Spinal cord (tissue), 10 donors: ENCODE measurements around the gene MYOCOS. TPM values are rescaled to one million over a fixed set of nuclear protein-coding genes. Genes with fewer than 3 reads are reported as not detected.
"Not testable (repeated sequence)": the region's sequence is repeated elsewhere in the genome, so short reads cannot be mapped to it uniquely, and the experiment has no call there.

Experiments used
- DNase-seq, 6 donors: peaks; one replicate each; pipeline versions ENCODE4 v3.0.0 to v3.0.0-alpha.2; 2013 to 2015; ENCODE audit warnings: low spot score in 6 of 6, low read depth in 4 of 6
- H3K27ac ChIP-seq: one replicate; pipeline ENCODE4 v1.5.1; 2013; ENCODE audit warnings: low read depth, low read length, control low read depth
- H3K27me3 ChIP-seq: one replicate; pipeline ENCODE4 v1.6.1; 2013; ENCODE audit warnings: low read length; ENCODE audit not compliant: control insufficient read depth, insufficient read depth
- H3K36me3 ChIP-seq: one replicate; pipeline ENCODE4 v1.6.1; 2013; ENCODE audit warnings: low read length; ENCODE audit not compliant: control insufficient read depth, insufficient read depth
- H3K4me1 ChIP-seq: one replicate; pipeline ENCODE4 v1.6.1; 2013; ENCODE audit warnings: low read length; ENCODE audit not compliant: control insufficient read depth, insufficient read depth
- H3K4me3 ChIP-seq: one replicate; pipeline ENCODE4 v1.5.1; 2013; ENCODE audit warnings: low read depth, low read length, control low read depth
- H3K9me3 ChIP-seq: one replicate; pipeline ENCODE4 v1.6.1; 2013; ENCODE audit warnings: low read length; ENCODE audit not compliant: control insufficient read depth, insufficient read depth
- WGBS: methylation state at CpG from one replicate; pipeline ENCODE4 v1.1.5; 2013; ENCODE audit warnings: missing lambda C conversion rate; ENCODE audit not compliant: insufficient coverage; 5-methylcytosine and 5-hydroxymethylcytosine counted together
- polyA plus RNA-seq, 2 donors: library from polyadenylated mRNA; unstranded; fragments of 120-200 nt; gene quantifications; one replicate each; pipeline ENCODE4 v1.2.1, GENCODE V29; 2013; ENCODE audit not compliant: insufficient read length in 2 of 2
- total RNA-seq, 2 donors: library from RNA; depleted of rRNA in 1 of 2; stranded (reverse); fragments of 120-200 nt in 1 of 2; fragments of >200 nt in 1 of 2; gene quantifications; one replicate each; pipeline versions ENCODE4 v1.2.3 to v1.2.4, GENCODE V29; 2013 to 2014
- donor health status: healthy.

Gene MYOCOS
- total and polyA plus RNA-seq, 4 donors: 0.27 TPM; not detected in 3

DNA sequence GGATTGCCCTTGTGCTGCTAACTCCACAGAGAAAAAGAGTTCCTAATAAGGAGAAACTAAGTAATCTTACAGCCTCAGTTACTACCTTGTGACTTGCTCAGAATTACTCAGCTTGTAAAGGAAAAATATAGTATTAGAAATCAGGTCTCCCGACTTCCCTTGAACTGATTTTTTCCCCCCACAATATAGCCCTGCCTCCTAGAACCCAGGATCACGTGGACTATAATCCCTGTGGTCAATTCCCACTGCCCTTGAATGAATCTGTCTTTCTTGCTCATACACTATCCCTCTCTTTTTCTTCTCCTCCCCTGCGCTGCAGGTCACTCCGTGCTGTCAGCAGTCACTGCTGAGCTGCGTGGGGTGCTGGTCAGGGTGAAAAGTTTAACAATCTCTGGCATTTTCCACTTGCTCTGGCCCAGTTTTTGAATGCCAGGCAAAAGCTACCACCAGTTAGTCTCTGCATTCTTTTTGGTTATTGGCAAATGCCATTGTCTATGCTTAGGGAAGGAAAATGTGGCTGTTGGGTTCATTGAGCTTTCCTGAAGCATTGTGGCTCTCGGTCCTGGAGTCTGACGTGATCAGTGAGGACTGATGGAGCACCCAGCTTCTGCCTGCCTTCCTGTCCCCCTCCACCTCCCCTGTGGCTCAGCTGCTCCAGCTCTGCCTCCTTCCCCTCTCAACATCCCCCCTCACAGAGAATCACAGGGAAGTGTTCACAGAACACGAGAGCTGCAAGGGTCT lies 32.3 kb downstream of the MYOCOS start:
- DNase-seq: no peak
- H3K27ac ChIP-seq: peak overlapping the region; percentile 85
- no peaks in the 10 kb centered on the region for H3K9me3 ChIP-seq
- no peaks in the 10 kb centered on the region for H3K27me3 ChIP-seq
- H3K36me3 ChIP-seq: no peaks in the 10 kb centered on the region
- H3K4me3 ChIP-seq: no peak overlapping the region
- peaks cover 28% of the 10 kb centered on the region for H3K4me1 ChIP-seq
- WGBS: 35% methylated on average over 5 of the region's 8 CpGs

DNA sequence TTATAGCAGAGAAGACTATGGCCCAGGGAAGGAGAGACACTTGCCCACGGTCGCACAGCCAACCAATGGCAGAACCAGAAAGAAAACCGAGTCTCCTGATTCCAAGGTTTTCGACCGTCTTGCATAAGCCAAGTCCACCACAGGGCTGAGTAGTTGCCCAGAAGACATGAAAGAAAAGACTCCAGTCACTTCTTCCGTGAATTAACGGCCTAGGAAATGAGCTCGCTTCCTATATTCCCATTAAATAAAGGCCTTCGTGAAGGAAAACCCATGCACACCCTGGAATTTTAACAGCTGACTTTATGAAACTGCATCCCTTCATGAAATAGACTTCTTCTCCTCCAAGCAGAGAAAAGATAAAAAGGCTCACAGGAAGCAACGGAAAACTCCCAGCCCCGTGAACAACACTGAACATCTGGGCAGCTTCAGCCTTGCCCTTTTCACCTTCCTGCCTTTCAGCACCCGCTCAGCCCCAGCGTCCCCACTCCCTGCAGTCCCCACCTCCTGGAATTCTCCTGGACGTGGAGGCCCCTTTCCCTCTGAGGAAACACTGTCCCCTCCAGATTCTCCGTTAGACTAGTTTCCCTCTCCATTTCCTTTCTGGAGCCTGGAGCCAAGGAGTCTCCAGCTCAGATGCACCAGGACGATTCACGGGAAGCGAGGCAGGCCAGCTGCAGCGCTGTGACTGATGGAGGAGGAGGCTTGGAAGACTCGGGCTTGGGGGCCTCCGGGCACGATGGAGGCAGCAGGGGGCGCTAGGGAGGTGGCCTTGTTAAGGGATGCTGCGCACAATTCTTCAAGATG lies 33.1 kb downstream of the MYOCOS start:
- H3K4me3 ChIP-seq: no peak overlapping the region
- H3K36me3 ChIP-seq: no peaks in the 10 kb centered on the region
- H3K9me3 ChIP-seq: no peaks in the 10 kb centered on the region
- 37% methylated on average over 23 of the region's 24 CpGs for WGBS
- H3K27me3 ChIP-seq: no peaks in the 10 kb centered on the region
- H3K27ac ChIP-seq: peak overlapping the region; percentile 85
- DNase-seq: peak in 3 of 6 donors; percentile 19 to 59 (median 54)
- H3K4me1 ChIP-seq: peaks cover 28% of the 10 kb centered on the region

DNA sequence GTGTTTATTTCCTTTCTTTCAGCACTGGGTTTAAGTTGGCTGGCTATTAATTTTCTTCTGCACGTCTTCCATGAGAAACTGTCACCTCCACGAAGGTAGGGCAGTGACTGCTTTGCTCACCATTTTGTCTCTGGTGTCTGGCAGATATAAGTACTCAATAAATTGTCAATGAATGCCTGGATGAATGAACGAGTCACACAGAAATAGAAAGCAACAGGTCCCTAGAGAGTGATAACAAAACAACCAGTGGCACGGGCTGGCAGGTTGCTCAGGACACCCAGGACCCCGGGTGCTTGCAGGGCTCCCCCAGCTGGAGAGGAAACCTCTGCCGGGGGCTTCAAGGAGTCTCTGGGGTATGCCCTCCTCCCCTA lies 33.7 kb downstream of the MYOCOS start:
- Histone ChIP-seq H3K4me3 (no peak overlapping the region), H3K36me3 (no peaks in the 10 kb centered on the region), H3K9me3 (no peaks in the 10 kb centered on the region), H3K27me3 (no peaks in the 10 kb centered on the region), H3K4me1 (peaks cover 28% of the 10 kb centered on the region), H3K27ac (peak overlapping the region; percentile 85)
- WGBS: 33% methylated on average over 3 of the region's 6 CpGs
- no peak for DNase-seq

DNA sequence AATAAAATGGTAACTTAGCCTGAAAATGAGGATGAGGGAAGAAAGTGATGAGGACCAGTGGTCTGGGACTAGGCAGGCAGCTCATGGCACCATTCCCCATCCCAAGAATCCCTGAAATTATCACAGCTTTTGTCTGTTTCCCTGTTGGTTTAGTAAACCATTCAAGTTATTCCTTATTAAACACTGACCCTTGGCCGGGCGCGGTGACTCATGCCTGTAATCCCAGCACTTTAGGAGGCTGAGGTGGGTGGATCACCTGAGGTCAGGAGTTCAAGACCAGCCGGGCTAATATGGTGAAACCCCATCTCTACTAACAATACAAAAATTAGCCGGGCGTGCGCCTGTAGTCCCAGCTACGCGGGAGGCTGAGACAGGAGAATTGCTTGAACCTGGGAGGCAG lies 34.2 kb downstream of the MYOCOS start:
- H3K4me3 ChIP-seq, H3K36me3 ChIP-seq, H3K9me3 ChIP-seq, DNase-seq, H3K27me3 ChIP-seq: not testable (repeated sequence)
- WGBS: 100% methylated on average over 2 of the region's 9 CpGs
- Histone ChIP-seq H3K4me1 (peaks cover 28% of the 10 kb centered on the region), H3K27ac (peak overlapping the region; percentile 85)

DNA sequence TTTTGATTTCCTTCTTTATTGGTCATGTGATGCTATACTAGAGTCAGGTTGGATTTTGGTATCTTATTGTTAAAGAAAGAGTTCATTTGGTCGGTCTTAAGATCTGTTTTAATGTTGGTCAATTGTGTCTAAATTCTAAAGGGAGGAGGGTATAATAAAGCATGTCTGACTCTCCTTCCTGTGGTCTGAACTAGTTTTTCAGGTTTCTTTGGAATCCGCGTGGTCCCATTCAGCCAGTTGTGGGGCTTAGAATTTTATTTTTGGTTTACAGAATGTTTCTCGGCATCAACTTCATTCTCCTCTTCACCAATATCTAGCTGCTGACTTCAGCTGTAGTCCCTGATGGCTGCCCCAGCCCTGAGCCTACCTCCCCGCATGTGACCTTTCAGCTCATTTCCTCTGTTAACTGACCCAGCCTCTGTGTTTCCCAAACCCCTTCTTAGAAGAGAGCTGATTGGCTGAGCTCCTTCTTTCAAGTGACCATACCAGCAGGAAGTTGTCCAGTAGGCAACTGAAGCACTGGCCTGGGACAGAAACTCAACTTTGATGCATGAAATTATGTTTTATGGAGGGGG lies 39.1 kb downstream of the MYOCOS start:
- Histone ChIP-seq H3K4me1 (peaks cover under 1% of the 10 kb centered on the region), H3K9me3 (no peaks in the 10 kb centered on the region), H3K27me3 (no peaks in the 10 kb centered on the region), H3K4me3 (no peak overlapping the region), H3K36me3 (no peaks in the 10 kb centered on the region), H3K27ac (no peak overlapping the region)
- no peak for DNase-seq
- 100% methylated on average over 3 of the region's 5 CpGs for WGBS

DNA sequence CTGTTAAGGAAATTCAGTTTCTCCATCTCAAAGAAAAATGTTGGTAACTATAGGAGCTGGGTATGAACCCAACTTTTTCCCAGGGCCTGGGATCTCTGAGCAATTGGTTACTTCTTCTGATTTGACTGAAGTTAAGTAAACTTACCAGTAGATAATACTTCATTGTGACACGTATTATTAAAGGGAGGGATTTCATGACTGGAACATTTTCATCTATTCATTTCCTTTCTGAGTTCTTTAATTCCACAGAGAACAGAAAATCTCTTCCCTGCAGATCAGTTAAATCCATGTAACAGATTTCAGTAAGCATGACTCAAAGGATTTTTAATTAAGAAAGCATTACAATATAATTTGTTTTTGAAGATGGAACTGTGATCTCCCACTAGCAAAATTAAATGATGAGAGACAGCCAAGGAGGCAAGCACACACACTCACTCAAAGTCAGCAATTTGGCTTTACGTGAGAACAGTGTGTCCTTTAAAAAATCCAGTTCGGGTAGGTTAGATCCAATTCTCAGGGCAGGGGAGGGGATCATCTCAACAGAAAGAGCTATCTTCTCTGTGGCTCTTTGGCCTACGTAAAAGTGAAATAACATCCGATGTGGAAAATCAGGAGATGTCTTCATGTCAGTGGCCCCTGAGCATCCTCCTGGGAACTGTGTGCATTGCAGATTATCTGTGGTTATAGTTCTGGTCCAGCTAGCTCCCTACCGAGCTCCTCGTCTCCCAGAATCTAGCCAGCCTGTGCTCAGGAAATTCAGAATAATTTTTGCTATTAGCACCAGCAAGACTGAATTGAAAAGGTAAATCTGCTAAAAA lies 41.2 kb downstream of the MYOCOS start:
- no peaks in the 10 kb centered on the region for H3K36me3 ChIP-seq
- peak in 1 of 6 donors; percentile 64 for DNase-seq
- no peaks in the 10 kb centered on the region for H3K27me3 ChIP-seq
- no peaks in the 10 kb centered on the region for H3K4me1 ChIP-seq
- H3K4me3 ChIP-seq: no peak overlapping the region
- WGBS: 80% methylated on average over 2 of the region's 7 CpGs
- no peak overlapping the region for H3K27ac ChIP-seq
- no peaks in the 10 kb centered on the region for H3K9me3 ChIP-seq

DNA sequence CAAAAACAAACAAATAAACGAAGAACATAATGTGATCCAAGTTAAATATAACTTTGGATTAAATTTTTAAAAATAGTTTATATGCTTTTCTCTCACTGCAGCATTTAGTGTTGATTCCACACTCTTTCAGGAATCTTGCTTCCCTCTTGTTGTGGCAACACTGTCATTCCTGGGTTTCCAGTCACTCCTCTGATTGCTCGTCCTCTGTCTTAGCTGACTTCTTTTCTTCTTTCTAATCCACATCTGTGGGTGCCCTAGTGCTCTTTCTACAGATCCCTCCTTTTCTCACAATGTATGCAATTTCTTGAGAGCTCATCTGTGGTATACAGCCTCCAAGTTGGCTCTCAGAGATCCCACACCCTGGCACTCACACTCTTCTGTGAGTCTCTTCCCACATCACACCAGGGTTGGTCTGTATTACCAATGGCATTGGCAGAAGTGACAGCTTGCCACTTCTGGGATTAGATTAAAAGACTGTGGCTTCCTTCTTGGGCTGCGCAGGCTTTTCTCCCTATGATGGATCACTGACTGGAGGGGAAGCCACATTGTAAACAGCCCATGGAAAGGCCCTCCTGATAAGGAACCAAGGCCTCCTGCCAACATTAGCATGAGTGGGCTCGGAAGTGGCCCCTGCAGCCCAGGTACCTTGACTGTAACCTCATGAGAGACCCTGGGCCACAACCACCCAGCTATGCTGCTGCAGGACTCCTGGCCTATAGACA lies 42.0 kb downstream of the MYOCOS start:
- WGBS: 81% methylated on average over 2 of the region's 4 CpGs
- Histone ChIP-seq H3K4me1 (no peaks in the 10 kb centered on the region), H3K36me3 (no peaks in the 10 kb centered on the region), H3K4me3 (no peak overlapping the region), H3K27me3 (no peaks in the 10 kb centered on the region), H3K27ac (no peak overlapping the region), H3K9me3 (no peaks in the 10 kb centered on the region)
- DNase-seq: no peak

DNA sequence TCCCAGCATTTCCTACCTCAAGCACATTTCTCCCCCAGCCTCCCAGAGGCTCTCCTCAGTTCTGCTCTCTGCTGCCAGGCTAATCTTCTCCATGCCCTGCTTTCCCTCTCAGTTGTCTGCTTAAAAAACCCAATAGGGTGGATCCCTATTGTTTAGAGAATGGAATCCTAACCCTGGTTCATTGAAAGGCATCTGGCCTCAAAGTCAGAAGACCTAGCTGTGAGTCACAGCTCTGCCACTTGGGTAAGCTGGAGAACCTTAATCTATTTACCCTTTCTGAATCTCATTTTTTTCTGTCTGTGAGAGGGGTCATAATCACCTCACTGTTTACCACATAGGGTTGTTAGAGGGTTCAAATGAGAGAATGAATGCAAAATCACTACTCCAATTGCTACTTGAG lies 42.9 kb downstream of the MYOCOS start:
- Histone ChIP-seq H3K27ac (no peak overlapping the region), H3K27me3 (no peaks in the 10 kb centered on the region), H3K4me1 (no peaks in the 10 kb centered on the region), H3K36me3 (no peaks in the 10 kb centered on the region), H3K4me3 (no peak overlapping the region), H3K9me3 (no peaks in the 10 kb centered on the region)
- no peak for DNase-seq
